Measurements from ENCODE around the gene MLH3. TPM values are rescaled to one million over a fixed set of nuclear protein-coding genes. Genes with fewer than 3 reads are reported as not detected.

Gene MLH3
- total RNA-seq, result 10 to 100 TPM in 1 of 2 donors, 1 to 10 TPM in 1; 7.4 to 29.7 TPM
- 10 to 100 TPM in 1 of 2 donors, 1 to 10 TPM in 1; 5.8 to 12.4 TPM for polyA plus RNA-seq

DNA sequence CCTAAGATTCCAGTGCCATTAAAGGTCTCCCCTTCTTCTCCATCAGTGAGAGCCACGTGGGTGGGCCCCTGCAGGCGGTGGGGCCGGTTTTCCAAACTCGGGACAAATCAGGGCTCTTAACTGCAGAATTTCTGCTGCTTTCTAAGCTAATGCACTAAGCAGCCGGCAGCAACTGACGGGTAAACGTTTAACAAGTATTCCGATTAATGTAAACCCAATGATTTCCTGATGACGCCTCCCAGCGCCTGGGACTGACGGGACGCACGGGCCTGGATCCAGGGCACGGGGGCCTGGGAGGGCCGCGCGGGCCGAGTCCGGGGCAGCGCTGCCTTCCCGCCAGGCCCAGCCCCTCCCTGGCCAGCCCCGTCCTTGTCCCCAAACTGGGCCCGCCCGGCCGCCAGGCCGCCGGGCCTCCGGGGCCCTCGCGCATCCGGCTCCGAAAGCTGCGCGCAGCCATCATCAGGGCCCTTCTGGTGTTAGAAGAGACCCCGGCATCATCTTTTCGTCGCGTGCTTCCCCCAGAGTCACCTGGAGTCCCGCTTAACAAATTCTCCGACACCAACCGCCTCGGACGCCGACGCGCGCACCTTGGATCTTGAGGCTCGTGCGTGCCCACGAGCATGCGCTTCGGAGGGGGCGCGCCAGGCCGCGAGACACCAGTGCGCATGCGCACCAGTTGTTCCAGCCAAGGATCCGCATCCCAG is at the start of gene MLH3:
MLH3 (minus strand) TSS at position 616 of the 704 bp plus-strand sequence. CDS start 1,812 bp downstream, outside the sequence.
- H3K27ac ChIP-seq (ENCODE audit: low read depth in 1 of 2, low read length in 2 of 2), result peak within 1 kb of the TSS; percentile 94 to 96
- peaks cover 0 to 7% (median 5%) of the 10 kb centered on the region in 4 donors for H3K4me1 ChIP-seq (ENCODE audit: control insufficient read depth in 4 of 4, insufficient read depth in 4 of 4, low read length in 3 of 4)
- no peak for TF ChIP-seq FOXA2 (IDR thresholded peaks at IDR 0.05)
- TF ChIP-seq JUND (IDR thresholded peaks at IDR 0.05), result no peak
- TF ChIP-seq TAF1 (conservative IDR thresholded peaks at IDR 0.05), result no peak
- TF ChIP-seq, protein P1, sequence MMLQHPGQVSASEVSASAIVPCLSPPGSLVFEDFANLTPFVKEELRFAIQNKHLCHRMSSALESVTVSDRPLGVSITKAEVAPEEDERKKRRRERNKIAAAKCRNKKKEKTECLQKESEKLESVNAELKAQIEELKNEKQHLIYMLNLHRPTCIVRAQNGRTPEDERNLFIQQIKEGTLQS (IDR thresholded peaks at IDR 0.05), result no peak
- peak; percentile 22 for TF ChIP-seq YY1 (IDR thresholded peaks at IDR 0.05)
- no peak for TF ChIP-seq RAD21 (IDR thresholded peaks at IDR 0.05)
- no peak for TF ChIP-seq NR2F2 (IDR thresholded peaks at IDR 0.05)
- no peak for TF ChIP-seq HNF4G (IDR thresholded peaks at IDR 0.05)
- TF ChIP-seq, protein P2, sequence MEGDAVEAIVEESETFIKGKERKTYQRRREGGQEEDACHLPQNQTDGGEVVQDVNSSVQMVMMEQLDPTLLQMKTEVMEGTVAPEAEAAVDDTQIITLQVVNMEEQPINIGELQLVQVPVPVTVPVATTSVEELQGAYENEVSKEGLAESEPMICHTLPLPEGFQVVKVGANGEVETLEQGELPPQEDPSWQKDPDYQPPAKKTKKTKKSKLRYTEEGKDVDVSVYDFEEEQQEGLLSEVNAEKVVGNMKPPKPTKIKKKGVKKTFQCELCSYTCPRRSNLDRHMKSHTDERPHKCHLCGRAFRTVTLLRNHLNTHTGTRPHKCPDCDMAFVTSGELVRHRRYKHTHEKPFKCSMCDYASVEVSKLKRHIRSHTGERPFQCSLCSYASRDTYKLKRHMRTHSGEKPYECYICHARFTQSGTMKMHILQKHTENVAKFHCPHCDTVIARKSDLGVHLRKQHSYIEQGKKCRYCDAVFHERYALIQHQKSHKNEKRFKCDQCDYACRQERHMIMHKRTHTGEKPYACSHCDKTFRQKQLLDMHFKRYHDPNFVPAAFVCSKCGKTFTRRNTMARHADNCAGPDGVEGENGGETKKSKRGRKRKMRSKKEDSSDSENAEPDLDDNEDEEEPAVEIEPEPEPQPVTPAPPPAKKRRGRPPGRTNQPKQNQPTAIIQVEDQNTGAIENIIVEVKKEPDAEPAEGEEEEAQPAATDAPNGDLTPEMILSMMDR (IDR thresholded peaks at IDR 0.05; ENCODE audit: low read depth, low read length, missing input control), result no peak
- peak in 1 of 2 donors; percentile 80 for TF ChIP-seq RXRA (IDR thresholded peaks at IDR 0.05)
- TF ChIP-seq FOXA1 (IDR thresholded peaks at IDR 0.05), result no peak
- TF ChIP-seq, protein P3, sequence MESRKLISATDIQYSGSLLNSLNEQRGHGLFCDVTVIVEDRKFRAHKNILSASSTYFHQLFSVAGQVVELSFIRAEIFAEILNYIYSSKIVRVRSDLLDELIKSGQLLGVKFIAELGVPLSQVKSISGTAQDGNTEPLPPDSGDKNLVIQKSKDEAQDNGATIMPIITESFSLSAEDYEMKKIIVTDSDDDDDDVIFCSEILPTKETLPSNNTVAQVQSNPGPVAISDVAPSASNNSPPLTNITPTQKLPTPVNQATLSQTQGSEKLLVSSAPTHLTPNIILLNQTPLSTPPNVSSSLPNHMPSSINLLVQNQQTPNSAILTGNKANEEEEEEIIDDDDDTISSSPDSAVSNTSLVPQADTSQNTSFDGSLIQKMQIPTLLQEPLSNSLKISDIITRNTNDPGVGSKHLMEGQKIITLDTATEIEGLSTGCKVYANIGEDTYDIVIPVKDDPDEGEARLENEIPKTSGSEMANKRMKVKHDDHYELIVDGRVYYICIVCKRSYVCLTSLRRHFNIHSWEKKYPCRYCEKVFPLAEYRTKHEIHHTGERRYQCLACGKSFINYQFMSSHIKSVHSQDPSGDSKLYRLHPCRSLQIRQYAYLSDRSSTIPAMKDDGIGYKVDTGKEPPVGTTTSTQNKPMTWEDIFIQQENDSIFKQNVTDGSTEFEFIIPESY (IDR thresholded peaks at IDR 0.05), result no peak
- no peak for TF ChIP-seq GABPA (IDR thresholded peaks at IDR 0.05 in 1 of 2, conservative IDR thresholded peaks at IDR 0.05 in 1 of 2)
- no peak for TF ChIP-seq EGR1 (IDR thresholded peaks at IDR 0.05; ENCODE audit: low read depth in 2 of 2)
- TF ChIP-seq, protein P4, sequence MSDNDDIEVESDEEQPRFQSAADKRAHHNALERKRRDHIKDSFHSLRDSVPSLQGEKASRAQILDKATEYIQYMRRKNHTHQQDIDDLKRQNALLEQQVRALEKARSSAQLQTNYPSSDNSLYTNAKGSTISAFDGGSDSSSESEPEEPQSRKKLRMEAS (IDR thresholded peaks at IDR 0.05), result peak; percentile 86
- TF ChIP-seq SP1 (IDR thresholded peaks at IDR 0.05), result no peak
- TF ChIP-seq HNF4A (conservative IDR thresholded peaks at IDR 0.05), result peak; percentile 29 to 42
- TF ChIP-seq, protein P5, sequence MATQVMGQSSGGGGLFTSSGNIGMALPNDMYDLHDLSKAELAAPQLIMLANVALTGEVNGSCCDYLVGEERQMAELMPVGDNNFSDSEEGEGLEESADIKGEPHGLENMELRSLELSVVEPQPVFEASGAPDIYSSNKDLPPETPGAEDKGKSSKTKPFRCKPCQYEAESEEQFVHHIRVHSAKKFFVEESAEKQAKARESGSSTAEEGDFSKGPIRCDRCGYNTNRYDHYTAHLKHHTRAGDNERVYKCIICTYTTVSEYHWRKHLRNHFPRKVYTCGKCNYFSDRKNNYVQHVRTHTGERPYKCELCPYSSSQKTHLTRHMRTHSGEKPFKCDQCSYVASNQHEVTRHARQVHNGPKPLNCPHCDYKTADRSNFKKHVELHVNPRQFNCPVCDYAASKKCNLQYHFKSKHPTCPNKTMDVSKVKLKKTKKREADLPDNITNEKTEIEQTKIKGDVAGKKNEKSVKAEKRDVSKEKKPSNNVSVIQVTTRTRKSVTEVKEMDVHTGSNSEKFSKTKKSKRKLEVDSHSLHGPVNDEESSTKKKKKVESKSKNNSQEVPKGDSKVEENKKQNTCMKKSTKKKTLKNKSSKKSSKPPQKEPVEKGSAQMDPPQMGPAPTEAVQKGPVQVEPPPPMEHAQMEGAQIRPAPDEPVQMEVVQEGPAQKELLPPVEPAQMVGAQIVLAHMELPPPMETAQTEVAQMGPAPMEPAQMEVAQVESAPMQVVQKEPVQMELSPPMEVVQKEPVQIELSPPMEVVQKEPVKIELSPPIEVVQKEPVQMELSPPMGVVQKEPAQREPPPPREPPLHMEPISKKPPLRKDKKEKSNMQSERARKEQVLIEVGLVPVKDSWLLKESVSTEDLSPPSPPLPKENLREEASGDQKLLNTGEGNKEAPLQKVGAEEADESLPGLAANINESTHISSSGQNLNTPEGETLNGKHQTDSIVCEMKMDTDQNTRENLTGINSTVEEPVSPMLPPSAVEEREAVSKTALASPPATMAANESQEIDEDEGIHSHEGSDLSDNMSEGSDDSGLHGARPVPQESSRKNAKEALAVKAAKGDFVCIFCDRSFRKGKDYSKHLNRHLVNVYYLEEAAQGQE (IDR thresholded peaks at IDR 0.05), result peak; percentile 8
- no peaks in the 10 kb centered on the region for H3K9me3 ChIP-seq (ENCODE audit: control insufficient read depth in 4 of 4, low read length in 3 of 4)
- under 1% methylated on average over 59 of the region's 59 CpGs for WGBS
- H3K4me3 ChIP-seq (ENCODE audit: low read depth in 1 of 3, low read length in 3 of 3), result peak within 1 kb of the TSS; percentile 61 to 84 (median 74)
- H3K27me3 ChIP-seq (ENCODE audit: control insufficient read depth in 4 of 4, insufficient read depth in 4 of 4, low read length in 3 of 4), result no peaks in the 10 kb centered on the region
- DNase-seq (ENCODE audit: low spot score), result peak; percentile 85
- no peaks in the 10 kb centered on the region for H3K36me3 ChIP-seq (ENCODE audit: control insufficient read depth in 4 of 4, insufficient read depth in 3 of 4, low read depth in 1 of 4, low read length in 3 of 4)
- peak within 1 kb of the TSS; percentile 90 to 92 for H3K9ac ChIP-seq (ENCODE audit: low read depth in 1 of 2, low read length in 2 of 2)

All from liver (tissue), 9 donors.